Neutrophil (primary cell): Measurements from ENCODE around the gene EMC8.
"Not testable (repeated sequence)": the region's sequence is repeated elsewhere in the genome, so short reads cannot be mapped to it uniquely, and the experiment has no call there.

ENCODE experiments used
- H3K27ac ChIP-seq: fragments of 200-600 bp; sonication (generic); 2 replicates; pipeline ENCODE4 v1.5.1; 2016; ENCODE audit warnings: mild to moderate bottlenecking, moderate library complexity
- H3K27me3 ChIP-seq: fragments of 200-600 bp; sonication (generic); 2 replicates; pipeline ENCODE4 v1.6.0; 2016; ENCODE audit warnings: mild to moderate bottlenecking
- H3K36me3 ChIP-seq: fragments of 200-600 bp; sonication (generic); 2 replicates; pipeline ENCODE4 v1.5.1; 2017
- H3K4me1 ChIP-seq, 2 experiments: fragments of 200-600 bp in 1 of 2; sonication (generic) in 1 of 2; 1 replicate in 1 of 2; 2 replicates in 1 of 2; pipeline versions ENCODE4 v1.5.1 to v1.6.1; 2013 to 2016; ENCODE audit warnings: low read depth in 1 of 2, low read length in 1 of 2, mild to moderate bottlenecking in 1 of 2, moderate library complexity in 1 of 2; ENCODE audit not compliant: control insufficient read depth in 1 of 2, insufficient read depth in 1 of 2
- H3K4me3 ChIP-seq, 2 experiments: fragments of 200-600 bp in 1 of 2; sonication (generic) in 1 of 2; 1 replicate in 1 of 2; 2 replicates in 1 of 2; pipeline ENCODE4 v1.5.1; 2013 to 2016; ENCODE audit warnings: low read depth in 1 of 2, low read length in 1 of 2, mild to moderate bottlenecking in 1 of 2, moderate library complexity in 1 of 2
- H3K9me3 ChIP-seq: fragments of 200-600 bp; sonication (generic); 2 replicates; pipeline ENCODE4 v1.5.1; 2016
- CTCF ChIP-seq: fragments of 200-600 bp; sonication (generic); IDR thresholded peaks from 2 replicates; pipeline ENCODE4 v1.5.1; 2016; ENCODE audit warnings: antibody characterized with exemption

EMC8 gene

GRCh38 chr16:85809645-85810044, 10.3 kb upstream of the EMC8 start:
- H3K4me3 ChIP-seq: no peak overlapping the region
- peaks cover 50% of the 10 kb centered on the region for H3K27me3 ChIP-seq
- no peak overlapping the region for H3K27ac ChIP-seq
- TF ChIP-seq CTCF: no peak
- H3K36me3 ChIP-seq: peaks cover 27% of the 10 kb centered on the region
- H3K4me1 ChIP-seq: no peaks in the 10 kb centered on the region
- no peaks in the 10 kb centered on the region for H3K9me3 ChIP-seq

GRCh38 chr16:85808926-85809325, 9.6 kb upstream of the EMC8 start:
- H3K27me3 ChIP-seq: peaks cover 43% of the 10 kb centered on the region
- H3K4me1 ChIP-seq: no peaks in the 10 kb centered on the region
- no peak for TF ChIP-seq CTCF
- no peak overlapping the region for H3K4me3 ChIP-seq
- peaks cover 31% of the 10 kb centered on the region for H3K36me3 ChIP-seq
- no peak overlapping the region for H3K27ac ChIP-seq
- no peaks in the 10 kb centered on the region for H3K9me3 ChIP-seq

- peaks cover 35% of the 10 kb centered on the region for H3K27me3 ChIP-seq
- peaks cover 39% of the 10 kb centered on the region for H3K36me3 ChIP-seq
- not testable (repeated sequence) for H3K9me3 ChIP-seq, H3K4me3 ChIP-seq, H3K4me1 ChIP-seq, H3K27ac ChIP-seq
Observed at GRCh38 chr16:85808104-85808503, 8.8 kb upstream of the EMC8 start.

GRCh38 chr16:85807340-85807739, 8.0 kb upstream of the EMC8 start:
- H3K27me3 ChIP-seq: peaks cover 27% of the 10 kb centered on the region
- H3K36me3 ChIP-seq: peaks cover 47% of the 10 kb centered on the region
- H3K4me3 ChIP-seq, H3K27ac ChIP-seq, H3K9me3 ChIP-seq, H3K4me1 ChIP-seq: not testable (repeated sequence)

- peaks cover 19% of the 10 kb centered on the region for H3K27me3 ChIP-seq
- no peak overlapping the region for H3K27ac ChIP-seq
- TF ChIP-seq CTCF: no peak
- peaks cover 55% of the 10 kb centered on the region for H3K36me3 ChIP-seq
- no peak overlapping the region for H3K4me3 ChIP-seq
- no peaks in the 10 kb centered on the region for H3K9me3 ChIP-seq
- H3K4me1 ChIP-seq: no peaks in the 10 kb centered on the region
Observed at GRCh38 chr16:85806539-85806938, 7.2 kb upstream of the EMC8 start.

- Histone ChIP-seq H3K9me3 (no peaks in the 10 kb centered on the region), H3K4me3 (no peak overlapping the region), H3K36me3 (peaks cover 61% of the 10 kb centered on the region), H3K4me1 (peaks cover 1 to 6% of the 10 kb centered on the region in 2 experiments), H3K27ac (no peak overlapping the region), H3K27me3 (peaks cover 9% of the 10 kb centered on the region)
- TF ChIP-seq CTCF: no peak
Observed at GRCh38 chr16:85805442-85806045, 6.2 kb upstream of the EMC8 start.

GRCh38 chr16:85803570-85803969, 4.2 kb upstream of the EMC8 start:
- Histone ChIP-seq H3K27ac (no peak overlapping the region), H3K27me3 (no peaks in the 10 kb centered on the region), H3K4me1 (peaks cover 14 to 20% of the 10 kb centered on the region in 2 experiments), H3K9me3 (no peaks in the 10 kb centered on the region), H3K4me3 (no peak overlapping the region), H3K36me3 (peaks cover 61% of the 10 kb centered on the region)
- TF ChIP-seq CTCF: no peak
